Measurements from ENCODE around the gene RASSF9. TPM values are rescaled to one million over a fixed set of nuclear protein-coding genes. Genes with fewer than 3 reads are reported as not detected.

Gene RASSF9
- total RNA-seq, 2 donors from 2014 or later, result not detected

DNA sequence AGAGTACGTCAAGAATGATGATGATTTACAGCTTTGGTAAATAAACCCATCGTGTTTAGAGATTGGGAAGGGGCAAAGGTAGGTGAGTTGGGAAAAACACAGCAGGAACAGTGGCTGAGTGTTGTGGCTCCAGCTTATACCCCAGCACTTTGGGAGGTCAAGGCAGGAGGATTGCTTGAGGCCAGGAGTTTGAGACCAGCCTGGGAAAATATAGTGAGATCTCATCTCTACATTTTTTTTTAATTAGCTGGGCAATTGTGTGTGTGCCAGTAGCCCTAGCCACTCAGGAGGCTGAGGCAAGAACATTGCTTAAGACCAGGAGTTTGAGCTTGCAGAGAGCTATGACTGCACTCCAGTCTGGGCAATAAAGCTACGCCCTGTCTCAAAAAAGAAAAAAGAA, 77.1 kb downstream of the RASSF9 start:
- Mint-ChIP-seq H3K4me3 (no peak overlapping the region), H3K36me3 (ENCODE audit: low read depth) (no peaks in the 10 kb centered on the region)
- no peak for ATAC-seq

DNA sequence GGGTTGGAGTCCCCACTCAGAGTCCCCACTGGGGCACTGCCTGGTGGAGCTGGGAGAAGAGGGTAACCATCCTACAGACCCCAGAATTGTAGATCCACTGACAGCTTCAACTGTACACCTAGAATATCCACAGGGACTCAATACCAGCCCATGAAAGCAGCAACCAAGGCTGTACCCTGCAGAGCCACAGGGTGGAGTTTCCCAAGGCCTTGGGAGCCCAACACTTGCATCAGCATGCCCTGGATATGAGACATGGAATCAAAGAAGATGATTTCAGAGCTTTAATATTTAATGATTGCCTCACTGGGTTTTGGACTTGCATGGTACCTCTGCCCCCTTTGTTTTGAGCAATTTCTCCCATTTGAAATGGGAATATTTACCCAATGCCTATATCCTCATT, 80.4 kb downstream of the RASSF9 start:
- no peaks in the 10 kb centered on the region for H3K9me3 ChIP-seq (ENCODE audit: control insufficient read depth, low read length, poor library complexity, severe bottlenecking)
- ATAC-seq (no peak), DNase-seq (no peak)
- H3K36me3 Mint-ChIP-seq (ENCODE audit: low read depth), result no peaks in the 10 kb centered on the region
- H3K27me3 Mint-ChIP-seq, result no peaks in the 10 kb centered on the region
- no peaks in the 10 kb centered on the region for H3K4me1 Mint-ChIP-seq
- no peak overlapping the region for H3K4me3 Mint-ChIP-seq
- no peak overlapping the region for H3K27ac Mint-ChIP-seq

More for the DNA sequence above, 77.1 kb downstream of the RASSF9 start:
- no peaks in the 10 kb centered on the region for H3K27me3 Mint-ChIP-seq
- DNase-seq, result no peak
- no peak overlapping the region for H3K27ac Mint-ChIP-seq
- no peaks in the 10 kb centered on the region for H3K4me1 Mint-ChIP-seq
- H3K9me3 ChIP-seq (ENCODE audit: control insufficient read depth, low read length, poor library complexity, severe bottlenecking), result no peaks in the 10 kb centered on the region

Other genes with a start within 250 kb of the RASSF9 start
- not detected for gene NTS, start 37.9 kb upstream of the RASSF9 start, total RNA-seq

Data from T-helper 17 cell (primary cell).